GM19238 (cell line): ENCODE data around the gene ABLIM2.

Source experiments
- DNase-seq: peaks from one replicate; pipeline ENCODE4 v3.0.0; 2011; ENCODE audit warnings: low spot score; ENCODE audit not compliant: insufficient read length

Gene ABLIM2

DNA sequence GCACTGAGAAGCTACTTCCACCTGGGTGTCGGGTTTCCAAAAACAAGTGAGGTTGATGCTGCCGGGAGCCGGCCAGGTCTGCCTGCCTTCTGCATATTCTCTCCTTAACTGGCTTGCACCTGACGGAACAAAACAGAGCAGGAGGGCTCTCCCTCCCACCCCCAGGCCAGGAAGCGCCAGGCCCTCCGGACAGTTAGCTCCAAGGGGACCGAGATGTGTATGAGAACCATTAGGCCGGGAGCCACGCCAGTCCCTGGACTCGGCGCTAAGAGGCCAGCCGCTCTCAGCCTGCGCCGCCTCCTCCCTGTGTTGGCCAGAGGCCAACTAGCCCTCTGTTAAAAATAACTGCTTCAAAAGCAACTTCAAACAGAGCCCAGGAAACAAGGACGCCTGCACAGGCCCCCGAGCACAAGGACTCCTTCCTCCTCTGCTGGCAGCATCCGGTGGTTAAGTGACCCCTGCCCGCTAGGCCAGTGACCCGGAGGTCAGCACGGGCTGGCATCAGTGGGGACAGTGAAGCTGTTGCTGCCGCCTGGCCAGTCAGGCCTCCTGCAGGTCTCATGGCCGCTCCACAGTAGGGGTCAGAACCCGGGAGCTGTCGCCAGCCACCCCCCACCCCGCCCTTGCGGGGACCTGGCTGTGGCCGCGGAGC lies 107.9 kb downstream of the ABLIM2 start:
- no peak for DNase-seq

DNA sequence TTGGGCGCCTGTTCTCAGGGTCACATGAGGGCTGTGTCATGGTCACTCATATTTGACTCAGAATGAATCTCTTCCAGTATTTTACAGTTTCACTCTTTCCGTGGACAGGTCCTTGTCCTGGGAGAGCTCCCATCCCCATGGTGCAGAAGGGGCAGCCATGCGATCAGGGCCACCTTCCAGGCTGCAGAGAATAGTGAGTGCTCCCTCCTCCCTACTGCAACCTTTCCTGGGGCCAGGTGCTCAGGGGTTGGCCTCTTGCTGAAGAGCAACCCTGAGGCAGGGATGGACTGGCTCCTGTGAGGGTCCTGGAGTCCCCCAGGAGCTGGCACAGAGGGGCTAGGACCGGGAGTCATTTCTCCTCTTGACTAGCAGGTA lies 108.4 kb downstream of the ABLIM2 start:
- no peak for DNase-seq

DNA sequence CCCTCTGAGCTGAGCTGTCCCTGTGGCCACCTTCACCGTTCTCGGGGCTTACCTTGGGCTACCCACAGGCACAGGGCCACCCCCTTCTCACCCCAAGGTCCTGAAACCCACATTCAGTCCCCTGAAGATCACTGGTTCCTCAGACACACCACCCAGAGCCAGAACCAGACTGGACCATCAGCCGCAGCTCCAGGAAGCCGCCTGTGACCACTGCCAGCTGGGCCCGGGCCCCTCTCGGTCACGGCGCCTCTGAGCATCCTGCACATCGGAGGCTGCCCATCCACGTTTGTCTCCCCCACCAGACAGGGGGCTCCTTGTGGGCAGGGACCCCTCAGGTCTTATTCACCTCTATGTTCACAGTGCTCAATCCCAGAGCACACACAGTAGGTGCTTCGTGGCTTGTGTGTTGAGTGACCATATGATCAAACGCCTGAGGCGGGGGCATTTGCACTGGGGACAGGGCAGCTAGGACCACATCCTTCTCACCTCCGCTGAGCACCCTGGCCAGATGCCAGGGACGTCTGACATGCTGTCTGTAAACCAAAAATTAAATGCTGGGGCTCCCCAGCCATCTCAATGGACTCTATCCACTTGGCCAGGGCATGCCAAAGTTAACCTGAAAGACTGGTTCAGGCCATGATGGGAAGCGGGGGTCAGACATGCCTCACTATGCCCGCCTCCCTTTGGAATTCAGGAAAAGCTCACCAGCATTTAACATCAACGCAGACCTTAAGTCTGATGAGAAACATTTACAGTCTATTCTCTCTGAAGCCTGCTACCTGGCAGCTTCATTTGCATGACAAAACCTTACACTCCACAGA lies 109.5 kb downstream of the ABLIM2 start:
- DNase-seq = no peak

DNA sequence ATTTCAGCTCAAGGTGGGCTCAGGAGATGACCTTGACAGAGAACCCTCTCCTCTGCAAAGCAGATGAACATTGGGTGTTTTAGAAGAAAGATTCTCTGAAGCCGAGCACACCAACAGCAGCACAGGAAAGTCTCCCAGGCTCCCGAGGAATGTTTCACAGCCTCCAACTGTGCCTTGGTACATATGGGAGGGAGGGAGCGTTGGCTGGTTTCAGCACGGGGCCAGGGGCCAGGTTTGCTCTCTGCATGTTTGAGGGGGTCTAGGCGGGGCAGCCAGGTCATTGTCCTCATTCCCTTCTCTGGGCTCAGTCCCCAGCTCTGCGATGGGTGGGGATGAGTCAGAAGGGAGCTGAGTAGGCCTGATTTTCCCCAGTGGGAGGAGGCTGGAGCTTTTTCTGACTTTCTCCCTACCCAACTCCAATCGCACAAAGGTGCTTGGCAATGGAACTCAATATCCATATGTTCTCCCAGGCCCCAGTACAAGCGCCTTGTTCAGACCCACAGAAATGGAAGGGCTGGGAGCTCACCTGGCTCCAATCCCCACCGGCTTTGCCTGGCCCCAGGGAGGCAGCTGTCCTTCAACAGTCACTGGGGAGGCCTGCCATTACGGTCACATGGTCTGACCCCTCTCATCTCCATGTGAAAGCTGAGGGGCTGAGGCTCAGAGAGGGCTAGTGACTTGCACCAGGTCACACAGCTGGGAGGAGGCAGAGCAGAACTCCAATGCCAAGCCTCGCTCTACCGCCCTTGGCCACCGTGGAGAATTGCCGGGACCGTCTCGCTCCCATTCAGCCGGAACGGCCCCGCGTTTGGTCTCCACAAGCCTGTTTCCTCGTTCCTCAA lies 110.6 kb downstream of the ABLIM2 start:
- no peak for DNase-seq

DNA sequence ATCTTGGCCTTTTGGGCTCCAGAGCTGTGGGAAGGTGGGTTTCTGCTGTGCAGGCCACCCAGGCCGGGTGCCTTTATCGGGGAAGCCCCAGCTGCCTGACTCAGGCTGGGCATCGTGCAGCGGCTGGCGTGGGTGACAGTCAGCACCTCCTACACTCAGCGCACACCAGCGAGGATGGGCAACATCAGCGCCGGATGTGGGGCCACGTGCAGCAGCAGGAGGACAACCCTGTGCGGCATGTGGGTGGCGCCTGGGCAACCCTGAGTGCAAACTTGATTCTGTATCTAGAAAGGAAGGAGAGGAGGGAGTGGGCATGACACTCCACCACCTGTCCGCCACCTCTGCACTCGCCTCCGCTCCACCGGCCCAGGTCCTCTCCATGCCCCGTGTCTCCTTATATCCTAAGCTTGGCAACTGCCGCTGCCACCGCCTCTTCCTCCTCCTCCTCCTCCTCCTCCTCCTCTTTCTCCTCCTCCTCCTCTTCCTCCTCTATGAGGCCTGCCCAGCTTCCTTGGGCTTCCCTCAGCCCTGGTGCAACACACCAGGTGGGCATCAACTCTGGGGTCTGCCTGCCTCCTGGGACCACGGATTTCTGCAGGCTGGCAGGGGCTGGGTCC lies 111.6 kb downstream of the ABLIM2 start:
- DNase-seq = no peak

DNA sequence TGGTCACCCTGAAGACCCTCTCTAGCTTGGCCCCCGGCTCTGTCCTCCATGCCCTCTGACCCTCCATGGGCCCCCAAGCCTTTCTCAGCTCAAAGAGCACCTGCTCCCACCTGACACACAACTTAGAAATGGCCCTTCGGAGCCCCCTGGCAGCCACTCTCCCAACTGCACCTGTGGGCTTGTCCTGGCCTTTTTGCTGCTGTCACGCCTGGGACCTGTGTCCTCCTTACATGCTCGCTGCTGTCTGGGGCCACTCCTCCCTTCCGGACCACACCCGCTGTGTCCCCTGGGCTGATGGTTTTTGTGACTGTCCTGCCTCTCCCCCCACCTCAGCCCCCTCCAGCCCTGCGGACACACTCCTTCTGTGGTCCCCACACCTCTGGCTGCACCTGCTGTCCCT lies 112.7 kb downstream of the ABLIM2 start:
- DNase-seq = no peak

DNA sequence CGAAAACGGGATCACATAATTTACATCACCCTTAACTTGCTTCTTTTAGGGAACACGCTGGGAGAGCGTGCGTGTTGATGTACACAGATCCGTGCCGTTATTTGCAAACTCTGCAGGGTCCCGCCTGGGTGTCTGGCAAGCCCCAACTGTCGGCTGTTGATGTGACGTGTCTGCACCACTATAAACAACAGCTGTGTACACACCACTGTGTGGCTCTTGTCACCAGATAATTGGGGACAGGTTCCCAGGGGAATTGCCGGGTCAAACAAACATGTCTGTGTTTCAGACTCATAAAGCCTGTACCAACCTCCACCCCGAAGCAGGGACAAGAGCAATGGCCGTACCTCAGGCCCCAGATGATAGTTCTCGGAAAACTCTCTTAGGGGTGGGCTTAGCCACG lies 113.9 kb downstream of the ABLIM2 start:
- DNase-seq = no peak

DNA sequence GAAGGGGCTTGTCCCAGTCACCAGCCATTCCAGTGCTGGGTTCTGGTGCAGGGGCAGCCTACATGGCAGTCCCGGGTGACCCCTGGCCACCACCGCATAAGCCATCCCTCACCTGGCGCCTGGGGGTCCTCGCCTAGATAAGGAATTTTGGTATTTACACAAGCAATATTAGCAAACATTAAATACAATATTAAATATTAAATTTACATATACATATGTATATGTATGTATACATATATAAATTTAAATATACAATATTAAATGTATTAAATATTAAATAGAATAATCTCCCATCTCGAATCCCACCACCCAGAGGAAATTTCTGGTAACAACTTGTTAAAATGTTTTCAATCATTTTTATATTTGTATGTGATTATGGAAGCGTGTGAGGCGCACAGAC lies 114.4 kb downstream of the ABLIM2 start:
- no peak for DNase-seq

DNA sequence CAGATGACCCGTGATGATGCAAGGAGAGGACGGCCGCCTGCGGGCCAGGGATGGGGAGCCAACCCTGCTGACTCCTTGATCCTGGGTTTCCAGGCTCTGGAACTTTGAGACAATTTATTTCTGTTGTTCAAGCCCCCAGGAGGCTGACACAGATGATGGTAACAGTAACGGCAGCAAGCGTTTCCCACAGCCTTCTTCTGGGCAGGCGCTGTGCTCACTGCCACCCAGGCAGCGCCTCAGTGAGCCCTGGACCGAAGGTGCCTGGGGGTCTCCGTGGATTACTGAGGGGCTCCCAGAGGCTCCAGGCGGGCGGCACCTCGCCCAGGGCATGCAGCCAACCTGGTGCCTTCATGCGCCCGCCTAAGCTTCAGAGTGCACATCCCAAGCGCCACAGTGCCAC lies 115.0 kb downstream of the ABLIM2 start:
- no peak for DNase-seq

DNA sequence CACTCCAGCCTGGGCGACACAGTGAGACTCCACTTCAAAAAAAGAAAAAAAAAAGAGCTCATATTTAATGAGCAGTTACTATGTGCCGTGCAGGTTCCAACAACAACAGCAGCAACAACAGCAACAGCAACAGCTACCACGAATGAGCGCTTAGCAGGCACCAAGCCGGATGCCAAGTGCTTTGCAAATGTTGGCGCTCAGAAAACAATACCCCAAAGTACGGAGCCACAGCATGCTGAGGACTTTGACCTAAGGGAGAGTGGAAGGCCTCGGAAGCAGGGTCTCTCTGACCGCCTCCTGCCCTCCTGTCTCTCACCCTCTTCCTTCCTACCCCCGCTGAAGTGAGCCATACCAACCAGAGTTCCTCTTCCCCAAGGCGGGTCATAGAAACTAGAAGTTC lies 116.7 kb downstream of the ABLIM2 start:
- no peak for DNase-seq

DNA sequence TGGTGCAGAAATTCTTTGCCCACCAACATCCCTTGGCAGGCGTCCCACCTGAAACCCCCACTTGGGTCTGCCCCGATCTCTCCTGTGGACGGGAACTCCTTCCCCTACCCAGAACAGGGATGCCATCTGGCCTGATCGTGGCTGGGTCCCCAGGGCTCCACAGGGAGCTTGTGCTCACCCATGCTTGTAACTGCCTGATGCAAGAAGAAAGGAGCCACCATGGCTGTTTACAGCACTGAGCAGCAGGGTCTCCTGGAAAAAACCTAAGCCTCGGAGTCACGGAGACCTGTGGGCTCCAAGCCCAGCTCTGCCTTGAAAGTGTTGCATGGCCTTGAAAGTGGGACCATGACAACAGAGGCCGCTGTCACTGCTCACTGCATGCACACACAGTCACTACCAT lies 117.4 kb downstream of the ABLIM2 start:
- DNase-seq = no peak

DNA sequence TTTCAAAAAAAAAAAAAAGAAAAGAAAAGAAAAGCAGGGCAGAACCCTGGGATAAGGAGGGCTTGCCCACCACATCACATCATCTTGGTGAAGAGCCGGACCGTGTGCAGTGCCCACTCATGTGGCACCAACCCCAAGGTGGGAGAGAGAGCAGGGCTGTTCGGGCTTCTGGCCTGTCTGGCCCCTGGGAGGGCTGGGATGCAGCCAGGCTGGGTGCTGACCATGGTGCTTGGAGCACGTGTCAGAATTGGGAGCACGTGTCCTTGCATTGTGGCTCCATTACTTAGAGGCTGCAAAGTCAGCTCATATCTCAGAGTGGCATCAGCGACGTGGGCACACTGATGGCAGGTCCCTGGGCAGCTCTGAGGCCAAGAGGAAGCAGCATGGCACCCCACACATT lies 118.0 kb downstream of the ABLIM2 start:
- no peak for DNase-seq

DNA sequence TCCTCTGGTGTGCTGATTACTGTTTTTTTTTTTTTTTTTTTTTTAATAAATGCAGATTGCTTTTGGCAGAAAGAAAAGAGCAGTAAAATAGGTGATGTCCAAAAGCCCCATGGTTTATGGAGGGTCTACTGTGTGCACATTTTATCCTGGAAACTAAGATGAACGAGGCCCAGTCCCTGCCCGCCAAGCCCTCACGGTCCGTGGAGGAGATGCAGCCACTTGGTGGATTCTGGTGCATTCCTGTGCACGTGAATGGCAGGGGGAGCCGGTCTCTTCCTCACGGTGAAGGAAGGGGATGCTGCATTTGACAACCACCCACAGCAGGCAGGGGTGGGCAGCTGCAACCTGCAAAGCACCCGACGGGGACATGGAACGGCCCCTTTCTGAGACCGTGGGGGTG lies 118.8 kb downstream of the ABLIM2 start:
- DNase-seq = no peak

DNA sequence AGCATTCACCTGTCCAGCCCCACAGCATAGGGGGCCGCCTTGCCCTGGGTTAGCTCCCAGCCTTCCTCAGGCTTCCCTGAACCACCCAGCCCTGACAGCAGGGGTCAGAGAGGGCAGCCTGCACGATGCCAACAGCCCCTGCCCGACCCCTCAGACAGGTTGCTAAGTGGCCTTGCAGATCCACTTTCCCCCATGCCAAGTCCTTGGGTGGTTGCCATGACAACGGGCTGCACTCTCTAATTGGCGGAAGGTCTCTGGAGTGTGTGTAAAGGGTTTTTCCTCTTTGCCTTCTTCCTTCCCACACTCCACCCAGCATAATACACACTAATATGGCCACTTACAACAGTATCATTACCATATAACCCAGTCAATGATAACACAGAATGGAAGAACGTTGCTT lies 119.3 kb downstream of the ABLIM2 start:
- no peak for DNase-seq

DNA sequence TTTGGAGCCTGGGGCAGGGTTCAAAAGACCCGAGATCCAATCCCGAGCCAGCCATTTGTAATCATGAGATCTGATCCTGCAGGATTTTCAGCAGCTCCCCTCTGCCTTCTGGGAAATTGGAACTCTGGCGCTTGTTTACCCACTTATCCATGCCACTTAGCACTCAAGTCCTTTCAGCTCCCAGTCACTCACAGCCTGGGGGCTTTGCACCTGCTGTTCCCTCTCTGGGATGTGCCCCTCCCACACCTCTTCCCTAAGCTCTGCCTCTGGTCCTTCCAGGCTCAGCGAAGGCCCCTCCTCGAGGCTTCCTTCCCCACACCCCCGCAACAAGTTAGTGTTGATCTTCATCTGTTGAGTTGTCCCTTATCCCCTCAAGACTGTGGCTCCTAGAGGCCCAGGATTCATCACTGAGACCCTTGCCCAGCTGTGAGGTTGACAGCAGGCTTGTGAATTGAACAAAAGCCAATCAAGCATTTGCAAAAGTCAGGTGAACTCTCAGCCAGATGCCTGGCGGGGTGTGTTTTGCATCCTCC lies 119.8 kb downstream of the ABLIM2 start:
- DNase-seq = no peak

DNA sequence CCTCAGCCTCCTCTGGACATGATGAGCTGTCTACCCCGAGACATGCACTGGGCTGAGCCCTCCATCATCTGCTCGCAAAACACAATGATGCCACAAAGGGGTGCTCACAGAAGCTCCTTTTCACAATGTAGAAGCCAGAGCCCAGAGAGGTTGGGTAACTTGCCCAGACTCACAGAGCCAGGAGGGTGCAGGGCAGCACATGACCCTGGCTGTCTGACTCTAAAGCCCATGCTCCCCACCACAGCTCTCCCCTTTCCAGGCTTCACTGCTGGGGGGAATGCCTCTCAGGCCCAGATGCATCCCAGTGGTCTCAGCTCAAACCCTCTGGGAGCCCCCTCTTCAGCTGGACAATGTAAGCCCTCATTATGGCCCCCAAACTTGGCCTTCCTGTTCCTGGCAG lies 120.5 kb downstream of the ABLIM2 start:
- no peak for DNase-seq

DNA sequence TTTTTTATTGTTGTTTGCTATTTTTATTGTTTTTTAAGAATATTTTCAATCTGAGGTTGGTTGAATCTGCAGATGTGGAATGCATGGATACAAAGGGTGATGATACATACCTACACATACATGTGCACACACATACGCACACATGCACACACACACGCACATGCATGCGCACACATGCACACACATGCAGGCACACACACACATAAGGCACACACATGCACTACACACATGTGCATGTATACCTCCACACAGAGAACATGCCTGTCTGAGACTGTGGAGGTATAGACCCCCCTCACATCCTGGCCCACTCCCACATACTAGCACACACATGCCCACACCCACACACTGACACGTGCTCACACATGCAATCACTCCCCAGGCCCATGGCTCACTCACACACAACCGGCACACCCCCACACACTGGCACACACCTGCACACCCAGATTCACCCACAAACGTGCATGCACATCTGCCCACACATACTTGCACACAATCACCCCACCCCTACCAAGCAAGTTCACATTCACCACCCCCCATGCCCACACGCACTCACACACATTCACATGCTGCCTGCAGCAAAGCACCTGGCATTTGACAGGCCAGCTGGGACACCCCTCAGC lies 121.4 kb downstream of the ABLIM2 start:
- no peak for DNase-seq

DNA sequence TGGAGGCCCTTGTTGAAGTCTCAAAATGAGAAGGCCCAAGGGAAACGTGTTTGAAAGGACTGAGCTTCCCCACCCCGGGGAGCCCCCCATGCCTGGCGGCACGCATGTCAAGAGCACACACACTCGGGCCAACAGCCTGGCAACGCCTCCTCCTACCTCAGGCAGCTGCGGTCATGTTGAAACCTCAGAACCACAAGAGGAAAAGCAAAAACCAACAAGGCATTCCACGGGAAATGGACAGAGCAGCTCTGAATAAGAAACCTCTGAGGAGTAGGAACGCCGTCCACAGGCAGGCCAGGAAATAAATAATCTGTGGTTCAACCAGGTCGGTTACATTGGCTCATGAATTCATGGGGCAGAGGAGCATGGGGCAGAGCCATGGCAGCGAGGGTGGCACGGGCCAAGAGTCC lies 123.2 kb downstream of the ABLIM2 start:
- DNase-seq = no peak

DNA sequence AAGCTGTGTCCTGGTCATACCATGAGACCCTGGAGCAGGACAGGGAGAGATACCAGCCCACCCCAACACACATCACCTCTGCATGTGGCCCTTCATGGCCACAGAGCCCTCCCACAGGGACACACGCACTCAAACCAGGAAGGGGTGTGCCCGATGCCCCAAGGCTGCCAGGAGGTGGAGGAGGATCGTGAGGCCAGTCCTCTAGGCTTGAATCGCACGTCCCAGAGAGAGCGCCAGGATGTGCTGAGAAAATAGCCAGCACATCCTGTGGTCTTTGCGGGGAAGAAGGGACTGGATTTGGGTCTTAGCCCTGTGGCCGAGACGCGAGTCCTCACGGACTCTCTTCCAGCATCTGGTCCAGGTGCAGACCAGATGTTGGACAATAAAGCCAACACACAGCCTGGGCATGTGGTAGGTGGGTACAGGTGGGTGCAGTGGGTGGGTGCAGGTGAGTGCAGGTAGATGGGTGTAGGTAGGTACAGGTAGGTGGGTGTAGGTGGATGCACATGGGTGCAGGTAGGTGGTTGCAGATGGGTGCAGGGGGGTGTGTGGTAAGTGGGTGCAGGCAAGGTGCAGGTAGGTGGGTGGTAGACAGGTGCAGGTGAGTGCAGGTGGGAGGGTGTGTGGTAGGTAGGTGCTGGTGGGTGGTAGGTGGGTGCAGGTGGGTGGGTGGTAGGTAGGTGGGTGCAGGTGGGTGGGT lies 124.6 kb downstream of the ABLIM2 start:
- no peak for DNase-seq

DNA sequence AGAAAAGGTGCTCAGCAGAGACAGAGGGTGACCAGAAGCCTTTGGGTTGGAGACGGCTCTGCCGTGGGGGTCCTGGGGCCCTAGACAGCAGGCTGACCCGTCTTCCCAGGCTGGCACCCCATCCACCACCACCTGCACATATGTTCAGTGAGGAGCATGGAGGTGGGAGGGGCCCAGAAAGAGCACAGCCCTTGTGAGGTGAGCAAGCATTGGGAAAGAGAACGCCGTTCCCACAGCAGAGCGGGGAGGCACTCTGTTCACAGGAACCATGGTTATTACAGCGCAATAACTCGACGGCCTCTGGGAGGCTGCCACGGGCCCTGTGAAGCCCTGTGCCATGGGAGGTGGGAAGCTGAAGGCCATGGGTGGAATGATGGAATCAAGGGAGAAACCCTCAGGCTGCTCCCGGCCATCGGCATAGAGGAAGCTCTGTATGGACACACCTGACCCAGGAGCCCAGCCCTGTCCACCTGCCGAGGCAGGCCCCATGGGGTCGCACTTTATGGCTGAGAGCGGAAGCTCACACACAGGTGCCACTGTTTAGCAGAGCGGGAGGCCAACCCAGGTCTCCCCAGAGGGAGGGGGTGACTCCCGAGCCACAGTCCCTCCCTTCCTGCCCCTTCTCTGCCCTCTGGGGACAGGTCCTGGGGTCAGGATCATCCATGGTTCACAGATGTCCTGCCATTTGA lies 125.4 kb downstream of the ABLIM2 start:
- DNase-seq = no peak
